GM12875 (cell line): Measurements from ENCODE around the gene CHST1.

ENCODE experiments used
- H3K4me3 ChIP-seq: one replicate; pipeline ENCODE4 v1.5.1; 2011; ENCODE audit warnings: low read depth, low read length, control low read depth
- CTCF ChIP-seq: IDR thresholded peaks from 2 replicates; pipeline ENCODE4 v1.5.1; 2011; ENCODE audit warnings: low read depth, mild to moderate bottlenecking, control low read depth, inconsistent platforms, low read length, moderate library complexity, borderline replicate concordance; ENCODE audit not compliant: insufficient read depth

CHST1 gene

GRCh38 chr11:45648931-45649330 is 16.5 kb downstream of the CHST1 start:
- no peak overlapping the region for H3K4me3 ChIP-seq
- no peak for TF ChIP-seq CTCF

GRCh38 chr11:45647786-45648185 is 17.6 kb downstream of the CHST1 start:
- H3K4me3 ChIP-seq = no peak overlapping the region
- no peak for TF ChIP-seq CTCF

- no peak for TF ChIP-seq CTCF
- H3K4me3 ChIP-seq = no peak overlapping the region
Observed at GRCh38 chr11:45647329-45647728, 18.1 kb downstream of the CHST1 start.

GRCh38 chr11:45646275-45646927 is 19.0 kb downstream of the CHST1 start:
- H3K4me3 ChIP-seq = no peak overlapping the region
- TF ChIP-seq CTCF = no peak

GRCh38 chr11:45644981-45645889 is 20.2 kb downstream of the CHST1 start:
- no peak for TF ChIP-seq CTCF

GRCh38 chr11:45643598-45644260 is 21.7 kb downstream of the CHST1 start:
- TF ChIP-seq CTCF = no peak
- H3K4me3 ChIP-seq = no peak overlapping the region

More at GRCh38 chr11:45644981-45645889, 20.2 kb downstream of the CHST1 start:
- H3K4me3 ChIP-seq = no peak overlapping the region
